Astrocyte (in vitro differentiated cells and primary cell): ENCODE results near the gene ANKRD44.

Experiments used
- CTCF ChIP-seq: IDR thresholded peaks from 2 replicates; pipeline ENCODE4 v1.5.1; 2011; ENCODE audit warnings: low read depth, mild to moderate bottlenecking, inconsistent platforms, low read length, moderate library complexity; ENCODE audit not compliant: insufficient read depth
- EZH2 ChIP-seq: IDR thresholded peaks from 2 replicates; pipeline ENCODE4 v1.6.1; 2012; ENCODE audit warnings: mild to moderate bottlenecking, low read length, inconsistent platforms; ENCODE audit not compliant: insufficient read depth

DNA sequence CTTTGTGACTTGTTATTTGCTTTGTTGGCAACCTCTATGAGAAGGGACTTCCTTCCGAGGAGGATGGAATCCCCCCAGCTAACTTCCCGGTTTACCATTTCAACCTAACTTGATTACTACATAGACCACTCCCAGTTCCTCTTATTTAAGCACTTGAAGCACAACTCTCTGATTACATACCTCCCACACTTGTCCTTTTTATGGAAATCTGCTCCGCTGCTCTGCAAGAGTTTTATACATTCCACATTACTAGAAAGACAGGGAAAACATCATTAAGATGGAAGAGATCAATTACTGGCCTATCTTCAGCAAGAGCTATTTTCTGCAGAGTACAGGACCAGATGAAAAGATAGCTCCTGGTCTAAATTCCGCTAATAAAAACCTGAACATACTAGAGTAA, 224.1 kb downstream of the ANKRD44 start:
- no peak for TF ChIP-seq EZH2
- no peak for TF ChIP-seq CTCF
